Lower lobe of right lung (tissue), 2 donors: ENCODE data around the gene KRT79. TPM values are rescaled to one million over a fixed set of nuclear protein-coding genes. Genes with fewer than 3 reads are reported as not detected.

ENCODE experiments used
- ATAC-seq, 2 donors: fragments of 200-7000 bp; cut with Tn5 transposase; one replicate each; pipeline ENCODE4 v1.9.1; 2020 to 2022; ENCODE audit warnings: mild to moderate bottlenecking in 2 of 2, moderate library complexity in 2 of 2
- DNase-seq: peaks from one replicate; pipeline ENCODE4 v3.0.0-alpha.2; 2020
- H3K27ac ChIP-seq: fragments of 200-600 bp; one replicate; pipeline ENCODE4 v1.8.0; 2022
- H3K27me3 ChIP-seq: fragments of 200-600 bp; one replicate; pipeline ENCODE4 v1.8.0; 2022; ENCODE audit warnings: low read depth
- H3K36me3 ChIP-seq: fragments of 200-600 bp; one replicate; pipeline ENCODE4 v1.8.0; 2022; ENCODE audit warnings: mild to moderate bottlenecking
- H3K4me1 ChIP-seq: fragments of 200-600 bp; one replicate; pipeline ENCODE4 v1.8.0; 2022
- H3K4me3 ChIP-seq: fragments of 200-600 bp; one replicate; pipeline ENCODE4 v1.8.0; 2022; ENCODE audit warnings: mild to moderate bottlenecking
- H3K9me3 ChIP-seq: fragments of 200-600 bp; one replicate; pipeline ENCODE4 v1.8.0; 2022
- intact Hi-C: fragments of 100-400 bp; cut with DNase I; formaldehyde crosslinking; loops from one replicate; pipeline ENCODE4 v1.11.0; 2022
- total RNA-seq: library from RNA; stranded (reverse); fragmentation: NEBNext Ultra II Directional; extraction: Animal tissue kit (Norgen Biotek cat#: 25700); gene quantifications from one replicate; pipeline ENCODE4 v1.2.1, GENCODE V29; 2021
- TF ChIP-seq, protein P1 (sequence below): fragments of 200-600 bp; IDR thresholded peaks from one replicate; pipeline ENCODE4 v1.8.0; 2022; ENCODE audit warnings: antibody characterized with exemption, mild to moderate bottlenecking
- donor health status: DM: no; HTN: yes; CAD: no; lungs with severe emphysema.

KRT79 gene
- total RNA-seq, 1 donor from 2014 or later: 3.9 TPM

DNA sequence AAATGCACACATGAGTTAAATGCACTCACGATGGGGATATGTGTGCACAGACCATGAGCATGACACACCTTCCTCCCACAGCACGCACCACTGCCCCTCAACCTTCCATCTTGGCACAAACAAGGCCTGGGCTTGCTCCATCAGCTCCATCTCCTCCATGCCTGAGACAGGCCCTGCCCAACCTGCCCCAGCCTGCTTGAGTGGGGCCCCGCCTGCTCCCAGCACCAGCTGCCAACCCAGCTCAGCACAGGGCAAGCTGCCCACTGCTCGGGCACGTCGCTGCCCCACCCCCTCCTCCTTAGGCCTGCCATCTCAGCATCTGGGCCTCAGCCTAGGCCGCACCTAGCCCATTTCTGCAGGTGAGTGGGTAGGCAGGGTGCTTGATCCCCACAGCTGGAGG, 42.3 kb upstream of the KRT79 start:
- no peak overlapping the region for H3K4me3 ChIP-seq
- H3K27me3 ChIP-seq: peaks cover 7% of the 10 kb centered on the region
- DNase-seq (peak; percentile 86), ATAC-seq (peak; percentile 61 to 69)
- TF ChIP-seq, protein P1, sequence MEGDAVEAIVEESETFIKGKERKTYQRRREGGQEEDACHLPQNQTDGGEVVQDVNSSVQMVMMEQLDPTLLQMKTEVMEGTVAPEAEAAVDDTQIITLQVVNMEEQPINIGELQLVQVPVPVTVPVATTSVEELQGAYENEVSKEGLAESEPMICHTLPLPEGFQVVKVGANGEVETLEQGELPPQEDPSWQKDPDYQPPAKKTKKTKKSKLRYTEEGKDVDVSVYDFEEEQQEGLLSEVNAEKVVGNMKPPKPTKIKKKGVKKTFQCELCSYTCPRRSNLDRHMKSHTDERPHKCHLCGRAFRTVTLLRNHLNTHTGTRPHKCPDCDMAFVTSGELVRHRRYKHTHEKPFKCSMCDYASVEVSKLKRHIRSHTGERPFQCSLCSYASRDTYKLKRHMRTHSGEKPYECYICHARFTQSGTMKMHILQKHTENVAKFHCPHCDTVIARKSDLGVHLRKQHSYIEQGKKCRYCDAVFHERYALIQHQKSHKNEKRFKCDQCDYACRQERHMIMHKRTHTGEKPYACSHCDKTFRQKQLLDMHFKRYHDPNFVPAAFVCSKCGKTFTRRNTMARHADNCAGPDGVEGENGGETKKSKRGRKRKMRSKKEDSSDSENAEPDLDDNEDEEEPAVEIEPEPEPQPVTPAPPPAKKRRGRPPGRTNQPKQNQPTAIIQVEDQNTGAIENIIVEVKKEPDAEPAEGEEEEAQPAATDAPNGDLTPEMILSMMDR: no peak
- H3K9me3 ChIP-seq: no peaks in the 10 kb centered on the region
- H3K36me3 ChIP-seq: no peaks in the 10 kb centered on the region
- intact Hi-C loops: no loop called here
- H3K27ac ChIP-seq: no peak overlapping the region
- H3K4me1 ChIP-seq: peaks cover 35% of the 10 kb centered on the region

DNA sequence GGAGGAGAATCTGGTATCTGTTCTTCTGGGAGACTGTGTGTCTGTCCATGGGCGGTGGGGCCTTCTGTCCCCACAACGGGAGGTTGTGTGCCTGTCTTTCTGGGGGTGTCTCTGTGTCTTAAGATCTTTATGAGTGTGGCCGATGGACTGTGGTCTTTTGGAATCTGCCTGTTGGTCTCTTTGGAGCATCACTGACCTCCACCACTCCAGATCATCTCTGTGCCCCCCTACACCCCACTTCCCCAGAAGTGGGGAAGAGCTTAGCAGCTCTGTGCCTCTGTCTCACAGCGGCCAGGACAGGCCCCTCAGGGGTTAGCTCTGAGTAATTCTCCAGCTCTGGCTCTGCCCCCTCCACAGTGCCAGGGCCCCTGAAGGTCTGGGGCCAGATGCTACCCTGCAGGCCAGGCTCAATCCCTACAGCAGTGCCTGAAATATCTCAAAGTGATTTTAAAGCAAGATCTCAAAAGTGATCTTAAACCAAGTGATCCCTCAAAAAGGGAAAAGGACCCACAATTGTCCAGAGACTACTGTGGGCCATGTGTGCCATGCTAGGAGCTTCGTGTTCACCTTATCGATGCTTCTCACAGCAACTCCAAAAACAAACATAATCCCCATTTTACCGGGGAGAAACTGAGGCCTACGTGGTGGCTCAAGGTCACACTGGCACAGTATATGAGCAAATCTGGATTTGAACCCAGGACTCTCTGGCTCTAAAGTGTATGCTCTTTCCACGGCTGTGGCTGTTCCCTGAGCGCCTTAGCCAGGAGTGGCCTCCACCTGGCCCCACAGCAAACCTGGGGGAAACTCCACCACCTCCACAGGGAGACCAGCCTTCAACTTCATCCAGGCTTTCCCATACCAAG, 40.7 kb upstream of the KRT79 start:
- no peaks in the 10 kb centered on the region for H3K36me3 ChIP-seq
- ATAC-seq (no peak), DNase-seq (no peak)
- peaks cover 39% of the 10 kb centered on the region for H3K4me1 ChIP-seq
- peak overlapping the region; percentile 50 for H3K27ac ChIP-seq
- peak overlapping the region; percentile 58 for H3K4me3 ChIP-seq
- intact Hi-C loops: no loop called here
- TF ChIP-seq, protein P1: no peak
- H3K27me3 ChIP-seq: no peaks in the 10 kb centered on the region
- no peaks in the 10 kb centered on the region for H3K9me3 ChIP-seq

DNA sequence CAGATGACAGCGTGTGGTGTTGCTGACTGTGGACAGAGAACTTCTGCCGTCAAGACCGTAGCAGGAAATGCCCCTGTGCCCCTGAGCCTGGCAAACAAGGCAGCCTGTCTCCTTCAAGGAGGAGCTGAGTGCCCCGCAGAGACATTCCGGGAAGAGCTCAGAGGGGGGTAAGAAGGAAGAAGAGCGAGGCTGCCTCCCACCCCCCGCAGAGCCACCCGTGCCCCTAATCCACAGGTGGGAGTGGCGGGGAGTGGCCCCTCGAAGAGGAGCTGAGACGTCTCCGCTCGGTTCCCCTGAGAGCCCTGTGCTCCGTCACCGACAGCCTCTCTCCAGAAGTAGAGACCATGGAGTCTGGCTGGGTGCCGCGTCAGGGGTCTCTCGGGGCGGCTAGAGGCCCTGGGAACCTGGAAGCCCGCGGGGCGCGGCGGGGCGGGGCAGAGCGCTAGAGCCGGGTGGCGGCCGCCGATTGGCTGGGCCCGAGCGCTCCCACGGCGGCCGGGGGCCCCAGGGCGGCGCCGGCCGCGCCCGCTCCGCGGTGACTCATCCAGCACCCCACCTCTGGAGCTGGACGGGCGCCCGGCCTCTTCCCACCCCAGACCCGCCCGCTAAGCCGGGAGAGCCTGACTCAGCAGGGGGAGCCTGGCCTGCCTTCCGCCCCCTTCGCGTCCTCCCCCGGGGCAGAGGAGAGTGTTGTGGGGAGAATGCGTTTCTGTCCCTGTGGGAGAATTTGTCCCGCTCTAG, 39.9 kb upstream of the KRT79 start:
- peak; percentile 86 for DNase-seq
- H3K4me3 ChIP-seq: peak overlapping the region; percentile 58
- TF ChIP-seq, protein P1: no peak
- peak overlapping the region; percentile 88 for H3K27ac ChIP-seq
- no peaks in the 10 kb centered on the region for H3K27me3 ChIP-seq
- ATAC-seq: peak; percentile 87 to 89
- H3K36me3 ChIP-seq: no peaks in the 10 kb centered on the region
- intact Hi-C loops: no loop called here
- peaks cover 31% of the 10 kb centered on the region for H3K4me1 ChIP-seq
- no peaks in the 10 kb centered on the region for H3K9me3 ChIP-seq

DNA sequence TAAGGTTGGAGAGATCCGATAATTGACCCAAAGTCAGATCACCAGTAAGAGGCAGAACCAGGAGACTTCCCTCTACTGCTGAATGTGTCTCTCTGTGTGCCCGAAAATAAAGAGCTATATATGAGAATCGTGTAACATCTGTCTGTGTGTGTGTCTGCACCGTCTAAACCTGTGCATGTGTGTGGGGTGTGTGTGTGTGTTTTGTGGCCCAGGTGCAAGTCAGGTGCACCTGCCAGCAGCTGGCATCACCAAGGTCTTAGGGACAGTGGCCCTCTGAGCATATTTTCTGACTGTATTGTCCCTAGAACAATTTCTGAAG, 39.4 kb upstream of the KRT79 start:
- ATAC-seq (no peak), DNase-seq (no peak)
- no peaks in the 10 kb centered on the region for H3K27me3 ChIP-seq
- no peaks in the 10 kb centered on the region for H3K9me3 ChIP-seq
- peak overlapping the region; percentile 58 for H3K4me3 ChIP-seq
- H3K4me1 ChIP-seq: peaks cover 30% of the 10 kb centered on the region
- H3K27ac ChIP-seq: peak overlapping the region; percentile 88
- H3K36me3 ChIP-seq: no peaks in the 10 kb centered on the region
- intact Hi-C loops: no loop called here
- TF ChIP-seq, protein P1: no peak

DNA sequence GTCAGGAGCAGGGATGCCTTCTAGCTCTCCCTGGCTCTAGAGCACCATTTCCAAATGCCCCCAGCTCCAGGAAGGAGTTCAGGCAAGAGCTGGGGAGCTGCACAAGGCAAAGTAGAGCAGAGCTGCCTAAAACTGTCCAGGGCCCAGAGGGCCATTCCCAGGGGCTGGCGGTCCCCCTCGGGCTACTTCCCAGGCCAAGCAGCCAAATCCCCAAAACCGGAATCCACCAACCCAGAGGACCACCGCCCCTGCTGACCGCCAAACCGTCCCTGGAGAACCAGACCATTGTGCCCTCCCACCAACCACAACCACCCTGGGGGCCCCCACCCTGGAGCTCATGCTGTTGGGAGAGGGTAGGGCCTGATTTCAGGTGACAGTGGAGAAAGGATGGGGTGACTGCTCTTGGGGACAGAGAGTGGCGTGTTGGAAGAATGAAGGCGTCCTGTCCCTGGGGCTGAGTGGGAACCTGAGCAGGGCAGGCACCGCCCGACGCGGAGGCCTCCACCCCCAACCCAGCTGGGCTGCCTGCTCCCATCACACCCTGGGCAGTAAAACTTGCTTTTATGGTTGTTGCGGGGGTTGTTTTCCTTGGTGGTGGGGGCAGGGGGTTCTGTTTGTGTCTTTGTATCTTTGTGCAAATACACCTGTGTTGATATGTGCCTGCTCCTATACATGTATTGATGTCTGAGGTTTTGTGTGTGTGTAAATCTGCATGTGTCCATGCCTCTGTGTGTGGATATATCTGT, 38.7 kb upstream of the KRT79 start:
- no peak overlapping the region for H3K27ac ChIP-seq
- peaks cover 32% of the 10 kb centered on the region for H3K4me1 ChIP-seq
- no peak overlapping the region for H3K4me3 ChIP-seq
- no peaks in the 10 kb centered on the region for H3K9me3 ChIP-seq
- ATAC-seq: no peak
- no peak for DNase-seq
- H3K27me3 ChIP-seq: no peaks in the 10 kb centered on the region
- H3K36me3 ChIP-seq: no peaks in the 10 kb centered on the region
- TF ChIP-seq, protein P1: no peak
- intact Hi-C loops: no loop called here
